GM12878 (cell line): Measurements from ENCODE around the gene C20orf144. TPM values are rescaled to one million over a fixed set of nuclear protein-coding genes. Genes with fewer than 3 reads are reported as not detected.

Experiments
- ATAC-seq: fragments of 200-7000 bp; cut with Tn5 transposase; 3 replicates; pipeline ENCODE4 v1.9.1; 2020; ENCODE audit warnings: mild to moderate bottlenecking, moderate library complexity
- BruUV-seq: library from RNA; stranded (reverse); fragments of 400-500 nt; replicated peaks from 2 replicates; lab custom pipeline; 2021; lab: Mats Ljungman, UMichigan
- CTCF ChIA-PET: fragments of 300-600 bp; sonication (Branson Sonifier 250); formaldehyde crosslinking; extraction: SDS; loops from one replicate; lab custom pipeline; 2021; ENCODE audit warnings: inconsistent platforms; lab: Yijun Ruan, JAX
- POLR2A ChIA-PET: fragments of 350-600 bp; formaldehyde crosslinking; extraction: SDS; loops from one replicate; lab custom pipeline; 2021; ENCODE audit warnings: inconsistent platforms; lab: Charles Lee
- RAD21 ChIA-PET: fragments of 300-600 bp; sonication (Branson Sonifier 250); formaldehyde crosslinking; loops from one replicate; lab custom pipeline; 2023; ENCODE audit warnings: antibody characterized with exemption; ENCODE audit not compliant: unreplicated experiment; lab: Charles Lee
- SMC1A ChIA-PET: fragments of 300-600 bp; sonication (Branson Sonifier 250); formaldehyde crosslinking; loops from one replicate; lab custom pipeline; 2023; ENCODE audit not compliant: unreplicated experiment, uncharacterized antibody; lab: Charles Lee
- DNase-seq: peaks from one replicate; pipeline ENCODE4 v3.0.0-alpha.2; 2011; ENCODE audit warnings: low read depth, low spot score
- FAIRE-seq: peaks from 3 replicates; lab custom pipeline; 2011; peaks lifted over from hg19 to GRCh38; lab: Jason Lieb, UNC
- H2AFZ ChIP-seq: 2 replicates; pipeline ENCODE4 v1.6.0; 2011; ENCODE audit warnings: low read depth, low read length, control low read depth; ENCODE audit not compliant: control insufficient read depth
- H3K27ac ChIP-seq: 2 replicates; pipeline ENCODE4 v1.5.1; 2011; ENCODE audit warnings: control low read depth; ENCODE audit not compliant: control insufficient read depth, insufficient read depth
- H3K27me3 ChIP-seq, 2 experiments: replicated peaks in 1 of 2; 2 replicates each; pipeline versions ENCODE4 v1.6.0 to v1.6.1; 2011; ENCODE audit warnings: low read length in 1 of 2; ENCODE audit not compliant: control insufficient read depth in 2 of 2, insufficient read depth in 2 of 2
- H3K36me3 ChIP-seq, 2 experiments: 2 replicates each; pipeline ENCODE4 v1.5.1; 2011; ENCODE audit warnings: low read length in 1 of 2; ENCODE audit not compliant: control insufficient read depth in 2 of 2, insufficient read depth in 2 of 2
- H3K4me1 ChIP-seq: 2 replicates; pipeline ENCODE4 v1.6.1; 2011; ENCODE audit warnings: mild to moderate bottlenecking, low read length, moderate library complexity, mixed read lengths; ENCODE audit not compliant: control insufficient read depth, insufficient read depth
- H3K4me2 ChIP-seq: 2 replicates; pipeline ENCODE4 v1.6.0; 2011; ENCODE audit warnings: control low read depth; ENCODE audit not compliant: control insufficient read depth, insufficient read depth
- H3K4me3 ChIP-seq: fragments of 200-600 bp; sonication (generic); 2 replicates; pipeline ENCODE4 v1.5.1; 2016
- H3K79me2 ChIP-seq: 2 replicates; pipeline ENCODE4 v1.6.0; 2011; ENCODE audit warnings: low read length; ENCODE audit not compliant: control insufficient read depth, insufficient read depth
- H3K9ac ChIP-seq: 2 replicates; pipeline ENCODE4 v1.8.0; 2011; ENCODE audit warnings: low read length, control low read depth, mixed read lengths; ENCODE audit not compliant: control insufficient read depth, insufficient read depth
- H3K9me3 ChIP-seq: replicated peaks from 3 replicates; pipeline ENCODE4 v1.5.1; 2011; ENCODE audit warnings: mild to moderate bottlenecking, low read length; ENCODE audit not compliant: control insufficient read depth, insufficient read depth
- H4K20me1 ChIP-seq: 2 replicates; pipeline ENCODE4 v1.6.0; 2011; ENCODE audit not compliant: control insufficient read depth, insufficient read depth
- BACH1 ChIP-seq: fragments of 450-650 bp; IDR thresholded peaks from 2 replicates; pipeline ENCODE4 v1.6.1; 2017; ENCODE audit warnings: mild to moderate bottlenecking, borderline replicate concordance
- BCL11A ChIP-seq: IDR thresholded peaks from 2 replicates; pipeline ENCODE4 v1.6.1; 2011; ENCODE audit warnings: low read depth, low read length
- CREB1 ChIP-seq: IDR thresholded peaks from 2 replicates; pipeline ENCODE4 v1.6.1; 2012; ENCODE audit warnings: low read depth, mild to moderate bottlenecking, inconsistent platforms
- HDAC2 ChIP-seq: fragments of 200-600 bp; sonication (generic); IDR thresholded peaks from 2 replicates; pipeline ENCODE4 v1.6.1; 2017
- KLF5 ChIP-seq: fragments of 450-650 bp; IDR thresholded peaks from 2 replicates; pipeline ENCODE4 v1.6.1; 2014; ENCODE audit warnings: mild to moderate bottlenecking; ENCODE audit not compliant: partially characterized antibody
- PAX5 ChIP-seq: IDR thresholded peaks from 2 replicates; pipeline ENCODE4 v1.6.1; 2011; ENCODE audit warnings: low read depth, low read length, borderline replicate concordance
- RELB ChIP-seq: fragments of 450-650 bp; IDR thresholded peaks from 2 replicates; pipeline ENCODE4 v1.6.1; 2017; ENCODE audit warnings: low read depth, mild to moderate bottlenecking, moderate library complexity
- STAT1 ChIP-seq: fragments of 450-650 bp; conservative IDR thresholded peaks from 2 replicates; pipeline ENCODE4 v1.6.1; 2014; ENCODE audit warnings: antibody characterized with exemption, mild to moderate bottlenecking
- SUZ12 ChIP-seq: fragments of 200-600 bp; sonication (generic); IDR thresholded peaks from one replicate; pipeline ENCODE4 v1.6.1; 2018; ENCODE audit warnings: antibody characterized with exemption, mild to moderate bottlenecking; ENCODE audit not compliant: unreplicated experiment
- ZBED1 ChIP-seq: IDR thresholded peaks from 2 replicates; pipeline ENCODE4 v1.6.1; 2016; ENCODE audit warnings: borderline replicate concordance
- WGBS: methylation state at CpG from one replicate; pipeline ENCODE4 v1.1.6; 2016; ENCODE audit warnings: low lambda C conversion rate; ENCODE audit not compliant: insufficient replicate concordance, insufficient coverage; ENCODE audit errors: missing lambda C conversion rate; 5-methylcytosine and 5-hydroxymethylcytosine counted together
- in situ Hi-C: fragments of 300-500 bp; cut with MboI; formaldehyde crosslinking; loops from 9 replicates; pipeline ENCODE4 v1.14.3; 2018; ENCODE audit warnings: mixed read lengths
- intact Hi-C: fragments of 100-400 bp; cut with micrococcal nuclease; formaldehyde crosslinking; loops from one replicate; pipeline ENCODE4 v1.14.2; 2022; ENCODE audit not compliant: unreplicated experiment
- polyA plus RNA-seq, 11 experiments: library from polyadenylated mRNA; depleted of rRNA in 4 of 11; unstranded in 6 of 11; stranded (reverse) in 5 of 11; fragments of >200 nt; fragmentation: Nextera tagmentation in 4 of 11; fragmentation: Illumina TruSeq in 1 of 11; extraction: Ambion mirVana in 4 of 11; extraction: Trizol in 1 of 11; gene quantifications; 1 replicate in 1 of 11; 2 replicates in 10 of 11; pipeline versions ENCODE4 v1.2.1 to v1.2.3, GENCODE V29; 2011 to 2016; ENCODE audit warnings: inconsistent platforms in 2 of 11, missing spikeins in 2 of 11, low read depth in 1 of 11
- total RNA-seq, 4 experiments: library from RNA; depleted of rRNA in 3 of 4; stranded (reverse); fragments of >200 nt in 3 of 4; fragmentation: Illumina TruSeq in 1 of 4; extraction: Trizol in 1 of 4; gene quantifications; 2 replicates each; pipeline versions ENCODE4 v1.2.1 to v1.2.3, GENCODE V29; 2013 to 2021

C20orf144 gene
- total and polyA plus RNA-seq, 10 of the 15 experiments (the other 5 are each of a cell fraction or from before 2014, with no cell fraction given): 0.04 to 0.62 (median 0.23) TPM; not detected in 2

GRCh38 chr20:33660685-33661058 lies 1.5 kb upstream of the C20orf144 start:
- Histone ChIP-seq H3K9ac (no peak overlapping the region), H3K27me3 (no peaks in the 10 kb centered on the region)
- in situ Hi-C loops: no loop called here
- CTCF ChIA-PET: no interaction called here
- TF ChIP-seq SUZ12 (no peak), ZBED1 (no peak), RELB (no peak), HDAC2 (no peak), PAX5 (no peak), KLF5 (no peak), BCL11A (no peak), STAT1 (no peak), CREB1 (no peak), BACH1 (no peak)
- TF ChIP-seq, all 136 proteins: peak for 0
- ATAC-seq (no peak), FAIRE-seq (no peak), DNase-seq (no peak)
- POLR2A ChIA-PET: interaction anchor here (0.5 kb wide), 1 partner anchor 286 kb away, joined by 4 read pairs; no protein-coding TSS in a partner anchor
- H3K4me3 ChIP-seq: no peak overlapping the region
- 87% methylated on average over 7 of the region's 7 CpGs for WGBS
- no peak overlapping the region for H2AFZ ChIP-seq
- intact Hi-C loops: loop anchor here (10.0 kb wide), 1 partner anchor 464 kb away; no protein-coding TSS in a partner anchor
- SMC1A ChIA-PET: no interaction called here
- H3K9me3 ChIP-seq: no peaks in the 10 kb centered on the region
- H3K4me2 ChIP-seq: no peak overlapping the region
- RAD21 ChIA-PET: interaction anchor here (0.8 kb wide), 1 partner anchor 200 kb away, joined by 3 read pairs; no protein-coding TSS in a partner anchor
- H4K20me1 ChIP-seq: no peaks in the 10 kb centered on the region
- H3K79me2 ChIP-seq: no peaks in the 10 kb centered on the region
- H3K27ac ChIP-seq: no peak overlapping the region
- no TSS peak for BruUV-seq
- no peaks in the 10 kb centered on the region for H3K36me3 ChIP-seq
- H3K4me1 ChIP-seq: peaks cover 18% of the 10 kb centered on the region
